HepG2 (cell line): ENCODE results near the gene TMEM14C. TPM values are rescaled to one million over a fixed set of nuclear protein-coding genes. Genes with fewer than 3 reads are reported as not detected.

ENCODE experiments used
- ARHGAP35 ChIP-seq: sonication (generic); formaldehyde crosslinking; IDR thresholded peaks from 2 replicates; pipeline ENCODE4 v1.9.0; 2022; ENCODE audit warnings: mild to moderate bottlenecking, inconsistent platforms, moderate library complexity, missing genetic modification reagents, borderline replicate concordance
- BRD4 ChIP-seq: sonication (generic); formaldehyde crosslinking; IDR thresholded peaks from 2 replicates; pipeline ENCODE4 v1.4.0; 2020; ENCODE audit warnings: missing genetic modification reagents
- KMT2B ChIP-seq: IDR thresholded peaks from 2 replicates; pipeline ENCODE4 v1.6.1; 2016; ENCODE audit warnings: missing genetic modification reagents, missing compliant biosample characterization
- PREB ChIP-seq: sonication (generic); formaldehyde crosslinking; IDR thresholded peaks from 2 replicates; pipeline ENCODE4 v1.4.0; 2020; ENCODE audit warnings: missing genetic modification reagents
- TBP ChIP-seq: sonication (generic); formaldehyde crosslinking; IDR thresholded peaks from 2 replicates; pipeline ENCODE4 v1.5.0; 2020; ENCODE audit warnings: missing genetic modification reagents
- ZFX ChIP-seq: sonication (generic); formaldehyde crosslinking; IDR thresholded peaks from 2 replicates; pipeline ENCODE4 v1.4.0; 2020; ENCODE audit warnings: mild to moderate bottlenecking, low read depth, missing genetic modification reagents, moderate library complexity
- ZNF124 ChIP-seq: sonication (generic); formaldehyde crosslinking; IDR thresholded peaks from 2 replicates; pipeline ENCODE4 v1.4.0; 2020; ENCODE audit warnings: missing genetic modification reagents
- polyA plus RNA-seq, 8 experiments: library from polyadenylated mRNA; depleted of rRNA in 3 of 8; stranded (reverse) in 7 of 8; unstranded in 1 of 8; fragments of >200 nt; fragmentation: Illumina TruSeq in 4 of 8; extraction: Trizol in 4 of 8; gene quantifications; 2 replicates each; pipeline versions ENCODE4 v1.2.1 to v1.2.3, GENCODE V29; 2011 to 2016; ENCODE audit warnings: low read depth in 4 of 8, missing spikeins in 1 of 8, mixed read lengths in 1 of 8; ENCODE audit not compliant: insufficient read depth in 1 of 8
- total RNA-seq, 5 experiments: library from RNA; depleted of rRNA; stranded (reverse); fragments of >200 nt; fragmentation: Illumina TruSeq; extraction: Trizol; gene quantifications; 2 replicates each; pipeline ENCODE4 v1.2.3, GENCODE V29; 2016; ENCODE audit warnings: low read depth in 1 of 5
- TF ChIP-seq, protein P1 (sequence below): sonication (generic); formaldehyde crosslinking; IDR thresholded peaks from 2 replicates; pipeline ENCODE4 v1.4.0; 2020; ENCODE audit warnings: missing genetic modification reagents
- TF ChIP-seq, protein P2 (sequence below), 2 experiments: sonication (generic) in 1 of 2; formaldehyde crosslinking in 1 of 2; IDR thresholded peaks; 2 replicates each; pipeline versions ENCODE4 v1.6.1 to v1.9.0; 2014 to 2022; ENCODE audit warnings: antibody characterized with exemption in 1 of 2, borderline replicate concordance in 1 of 2, inconsistent platforms in 1 of 2, low read depth in 1 of 2, missing genetic modification reagents in 1 of 2
- TF ChIP-seq, protein P3 (sequence below): sonication (generic); formaldehyde crosslinking; IDR thresholded peaks from 2 replicates; pipeline ENCODE4; 2020; ENCODE audit warnings: missing genetic modification reagents, mild to moderate bottlenecking, borderline replicate concordance
- TF ChIP-seq, protein P4 (sequence below): sonication (generic); formaldehyde crosslinking; IDR thresholded peaks from 2 replicates; pipeline ENCODE4 v1.4.0; 2020; ENCODE audit warnings: missing genetic modification reagents

TMEM14C gene
- total and polyA plus RNA-seq, 2 of the 13 experiments (the other 11 are each of a cell fraction or from before 2014, with no cell fraction given): 184 TPM

DNA sequence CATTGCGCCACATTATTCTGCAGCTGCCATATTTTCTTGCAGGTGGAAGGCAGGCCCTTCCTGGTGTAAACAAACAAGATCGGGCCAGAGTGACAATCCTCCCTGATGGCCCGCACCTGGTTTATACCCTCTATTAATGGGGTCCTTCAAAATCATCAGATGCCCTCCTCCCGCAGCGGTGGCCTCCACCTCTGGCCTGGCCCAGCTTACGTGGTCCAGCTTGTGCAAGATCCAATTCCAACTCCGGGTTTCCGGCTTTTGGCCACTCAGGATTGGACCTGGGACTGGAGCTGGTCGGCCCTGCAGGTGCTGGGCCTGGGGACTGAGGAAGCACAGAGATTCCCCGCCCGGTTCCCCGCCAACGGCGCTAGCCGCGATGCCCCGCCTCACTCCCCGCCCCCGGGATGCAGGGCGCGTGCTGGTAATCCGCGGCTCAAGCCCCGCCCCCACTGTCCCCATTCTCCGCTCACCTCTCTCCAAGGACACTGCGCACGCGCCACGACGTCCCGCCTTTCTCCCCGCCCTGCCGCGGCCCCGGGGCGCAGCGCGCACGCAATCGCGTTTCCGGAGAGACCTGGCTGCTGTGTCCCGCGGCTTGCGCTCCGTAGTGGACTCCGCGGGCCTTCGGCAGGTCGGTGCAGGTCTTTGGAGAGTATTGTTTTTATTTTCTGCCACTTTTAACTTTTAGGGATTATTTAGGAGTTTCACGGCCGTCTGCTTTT is 24.5 kb downstream of the TMEM14C start, which contains the start of gene TMEM14B (continued):
- TF ChIP-seq, protein P1, sequence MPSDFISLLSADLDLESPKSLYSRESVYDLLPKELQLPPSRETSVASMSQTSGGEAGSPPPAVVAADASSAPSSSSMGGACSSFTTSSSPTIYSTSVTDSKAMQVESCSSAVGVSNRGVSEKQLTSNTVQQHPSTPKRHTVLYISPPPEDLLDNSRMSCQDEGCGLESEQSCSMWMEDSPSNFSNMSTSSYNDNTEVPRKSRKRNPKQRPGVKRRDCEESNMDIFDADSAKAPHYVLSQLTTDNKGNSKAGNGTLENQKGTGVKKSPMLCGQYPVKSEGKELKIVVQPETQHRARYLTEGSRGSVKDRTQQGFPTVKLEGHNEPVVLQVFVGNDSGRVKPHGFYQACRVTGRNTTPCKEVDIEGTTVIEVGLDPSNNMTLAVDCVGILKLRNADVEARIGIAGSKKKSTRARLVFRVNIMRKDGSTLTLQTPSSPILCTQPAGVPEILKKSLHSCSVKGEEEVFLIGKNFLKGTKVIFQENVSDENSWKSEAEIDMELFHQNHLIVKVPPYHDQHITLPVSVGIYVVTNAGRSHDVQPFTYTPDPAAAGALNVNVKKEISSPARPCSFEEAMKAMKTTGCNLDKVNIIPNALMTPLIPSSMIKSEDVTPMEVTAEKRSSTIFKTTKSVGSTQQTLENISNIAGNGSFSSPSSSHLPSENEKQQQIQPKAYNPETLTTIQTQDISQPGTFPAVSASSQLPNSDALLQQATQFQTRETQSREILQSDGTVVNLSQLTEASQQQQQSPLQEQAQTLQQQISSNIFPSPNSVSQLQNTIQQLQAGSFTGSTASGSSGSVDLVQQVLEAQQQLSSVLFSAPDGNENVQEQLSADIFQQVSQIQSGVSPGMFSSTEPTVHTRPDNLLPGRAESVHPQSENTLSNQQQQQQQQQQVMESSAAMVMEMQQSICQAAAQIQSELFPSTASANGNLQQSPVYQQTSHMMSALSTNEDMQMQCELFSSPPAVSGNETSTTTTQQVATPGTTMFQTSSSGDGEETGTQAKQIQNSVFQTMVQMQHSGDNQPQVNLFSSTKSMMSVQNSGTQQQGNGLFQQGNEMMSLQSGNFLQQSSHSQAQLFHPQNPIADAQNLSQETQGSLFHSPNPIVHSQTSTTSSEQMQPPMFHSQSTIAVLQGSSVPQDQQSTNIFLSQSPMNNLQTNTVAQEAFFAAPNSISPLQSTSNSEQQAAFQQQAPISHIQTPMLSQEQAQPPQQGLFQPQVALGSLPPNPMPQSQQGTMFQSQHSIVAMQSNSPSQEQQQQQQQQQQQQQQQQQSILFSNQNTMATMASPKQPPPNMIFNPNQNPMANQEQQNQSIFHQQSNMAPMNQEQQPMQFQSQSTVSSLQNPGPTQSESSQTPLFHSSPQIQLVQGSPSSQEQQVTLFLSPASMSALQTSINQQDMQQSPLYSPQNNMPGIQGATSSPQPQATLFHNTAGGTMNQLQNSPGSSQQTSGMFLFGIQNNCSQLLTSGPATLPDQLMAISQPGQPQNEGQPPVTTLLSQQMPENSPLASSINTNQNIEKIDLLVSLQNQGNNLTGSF (CRISPR knock-in tag): peak; percentile 58
- TF ChIP-seq, protein P2, sequence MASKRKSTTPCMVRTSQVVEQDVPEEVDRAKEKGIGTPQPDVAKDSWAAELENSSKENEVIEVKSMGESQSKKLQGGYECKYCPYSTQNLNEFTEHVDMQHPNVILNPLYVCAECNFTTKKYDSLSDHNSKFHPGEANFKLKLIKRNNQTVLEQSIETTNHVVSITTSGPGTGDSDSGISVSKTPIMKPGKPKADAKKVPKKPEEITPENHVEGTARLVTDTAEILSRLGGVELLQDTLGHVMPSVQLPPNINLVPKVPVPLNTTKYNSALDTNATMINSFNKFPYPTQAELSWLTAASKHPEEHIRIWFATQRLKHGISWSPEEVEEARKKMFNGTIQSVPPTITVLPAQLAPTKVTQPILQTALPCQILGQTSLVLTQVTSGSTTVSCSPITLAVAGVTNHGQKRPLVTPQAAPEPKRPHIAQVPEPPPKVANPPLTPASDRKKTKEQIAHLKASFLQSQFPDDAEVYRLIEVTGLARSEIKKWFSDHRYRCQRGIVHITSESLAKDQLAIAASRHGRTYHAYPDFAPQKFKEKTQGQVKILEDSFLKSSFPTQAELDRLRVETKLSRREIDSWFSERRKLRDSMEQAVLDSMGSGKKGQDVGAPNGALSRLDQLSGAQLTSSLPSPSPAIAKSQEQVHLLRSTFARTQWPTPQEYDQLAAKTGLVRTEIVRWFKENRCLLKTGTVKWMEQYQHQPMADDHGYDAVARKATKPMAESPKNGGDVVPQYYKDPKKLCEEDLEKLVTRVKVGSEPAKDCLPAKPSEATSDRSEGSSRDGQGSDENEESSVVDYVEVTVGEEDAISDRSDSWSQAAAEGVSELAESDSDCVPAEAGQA (IDR thresholded peaks at IDR 0.05; ENCODE audit: low read depth): no peak
- TF ChIP-seq, protein P2 (CRISPR knock-in tag; IDR thresholded peaks at IDR 0.05; ENCODE audit: borderline replicate concordance): no peak
- TF ChIP-seq KMT2B: peak; percentile 96
- peak; percentile 55; the same call in 1 of the 2 replicates for TF ChIP-seq ZNF124 (CRISPR knock-in tag)
- TF ChIP-seq ZFX (CRISPR knock-in tag): peak; percentile 93
- TF ChIP-seq, protein P3, sequence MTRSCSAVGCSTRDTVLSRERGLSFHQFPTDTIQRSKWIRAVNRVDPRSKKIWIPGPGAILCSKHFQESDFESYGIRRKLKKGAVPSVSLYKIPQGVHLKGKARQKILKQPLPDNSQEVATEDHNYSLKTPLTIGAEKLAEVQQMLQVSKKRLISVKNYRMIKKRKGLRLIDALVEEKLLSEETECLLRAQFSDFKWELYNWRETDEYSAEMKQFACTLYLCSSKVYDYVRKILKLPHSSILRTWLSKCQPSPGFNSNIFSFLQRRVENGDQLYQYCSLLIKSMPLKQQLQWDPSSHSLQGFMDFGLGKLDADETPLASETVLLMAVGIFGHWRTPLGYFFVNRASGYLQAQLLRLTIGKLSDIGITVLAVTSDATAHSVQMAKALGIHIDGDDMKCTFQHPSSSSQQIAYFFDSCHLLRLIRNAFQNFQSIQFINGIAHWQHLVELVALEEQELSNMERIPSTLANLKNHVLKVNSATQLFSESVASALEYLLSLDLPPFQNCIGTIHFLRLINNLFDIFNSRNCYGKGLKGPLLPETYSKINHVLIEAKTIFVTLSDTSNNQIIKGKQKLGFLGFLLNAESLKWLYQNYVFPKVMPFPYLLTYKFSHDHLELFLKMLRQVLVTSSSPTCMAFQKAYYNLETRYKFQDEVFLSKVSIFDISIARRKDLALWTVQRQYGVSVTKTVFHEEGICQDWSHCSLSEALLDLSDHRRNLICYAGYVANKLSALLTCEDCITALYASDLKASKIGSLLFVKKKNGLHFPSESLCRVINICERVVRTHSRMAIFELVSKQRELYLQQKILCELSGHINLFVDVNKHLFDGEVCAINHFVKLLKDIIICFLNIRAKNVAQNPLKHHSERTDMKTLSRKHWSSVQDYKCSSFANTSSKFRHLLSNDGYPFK (CRISPR knock-in tag): peak; percentile 89
- TF ChIP-seq, protein P4, sequence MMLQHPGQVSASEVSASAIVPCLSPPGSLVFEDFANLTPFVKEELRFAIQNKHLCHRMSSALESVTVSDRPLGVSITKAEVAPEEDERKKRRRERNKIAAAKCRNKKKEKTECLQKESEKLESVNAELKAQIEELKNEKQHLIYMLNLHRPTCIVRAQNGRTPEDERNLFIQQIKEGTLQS (CRISPR knock-in tag): 0 out of 2 replicates have a peak, but pooled peaks have one; percentile 12
- TF ChIP-seq PREB (CRISPR knock-in tag): no peak
- TF ChIP-seq BRD4: no peak
- 0 out of 2 replicates have a peak, but pooled peaks have one; percentile 10 for TF ChIP-seq TBP (CRISPR knock-in tag)
- peak; percentile 90 for TF ChIP-seq ARHGAP35 (CRISPR knock-in tag)
